HG02763 (cell line): Measurements from ENCODE around the gene ATXN1.

Experiments used
- ATAC-seq: cut with Tn5 transposase; IDR thresholded peaks from one replicate; pipeline ENCODE4 v1.9.1; 2021; ENCODE audit warnings: mild to moderate bottlenecking, moderate library complexity; ENCODE audit not compliant: unreplicated experiment

ATXN1 gene

GRCh38 chr6:16591396-16592222, 169.7 kb downstream of the ATXN1 start:
- ATAC-seq, result peak; percentile 76

- no peak for ATAC-seq
These were observed 175.5 kb downstream of the ATXN1 start for GRCh38 chr6:16585805-16586204.

- ATAC-seq, result no peak
These were observed 178.0 kb downstream of the ATXN1 start for GRCh38 chr6:16583144-16583762.

GRCh38 chr6:16582446-16583143, 178.7 kb downstream of the ATXN1 start:
- no peak for ATAC-seq

GRCh38 chr6:16578695-16579285, 182.5 kb downstream of the ATXN1 start:
- ATAC-seq, result no peak

- ATAC-seq, result peak; percentile 83
These were observed 184.6 kb downstream of the ATXN1 start for GRCh38 chr6:16576451-16577368.

- no peak for ATAC-seq
These were observed 185.6 kb downstream of the ATXN1 start for GRCh38 chr6:16575655-16576054.

GRCh38 chr6:16572943-16573342, 188.3 kb downstream of the ATXN1 start:
- ATAC-seq, result no peak

GRCh38 chr6:16572317-16572716, 188.9 kb downstream of the ATXN1 start:
- no peak for ATAC-seq

GRCh38 chr6:16570946-16571345, 190.3 kb downstream of the ATXN1 start:
- ATAC-seq, result no peak

GRCh38 chr6:16570221-16570553, 191.1 kb downstream of the ATXN1 start:
- no peak for ATAC-seq

GRCh38 chr6:16568128-16568527, 193.1 kb downstream of the ATXN1 start:
- ATAC-seq, result no peak

GRCh38 chr6:16567071-16567470, 194.2 kb downstream of the ATXN1 start:
- no peak for ATAC-seq

GRCh38 chr6:16564436-16564835, 196.8 kb downstream of the ATXN1 start:
- no peak for ATAC-seq

- ATAC-seq, result no peak
These were observed 197.5 kb downstream of the ATXN1 start for GRCh38 chr6:16563628-16564240.

GRCh38 chr6:16562498-16562897, 198.8 kb downstream of the ATXN1 start:
- no peak for ATAC-seq

- ATAC-seq, result no peak
These were observed 202.2 kb downstream of the ATXN1 start for GRCh38 chr6:16559071-16559470.

GRCh38 chr6:16555550-16555949, 205.7 kb downstream of the ATXN1 start:
- no peak for ATAC-seq

- no peak for ATAC-seq
These were observed 207.7 kb downstream of the ATXN1 start for GRCh38 chr6:16553531-16553930.

GRCh38 chr6:16551466-16551865, 209.8 kb downstream of the ATXN1 start:
- ATAC-seq, result no peak
